ENCODE measurements around the gene NKX2-8.

NKX2-8 gene

GRCh38 chr14:36580141-36580855, 2.1 kb downstream of the NKX2-8 start:
- no peak for TF ChIP-seq CTCF (conservative IDR thresholded peaks at IDR 0.05)

GRCh38 chr14:36579573-36580140, 2.8 kb downstream of the NKX2-8 start:
- H3K27ac ChIP-seq = no peak overlapping the region
- no peak for TF ChIP-seq CTCF (conservative IDR thresholded peaks at IDR 0.05)

More at GRCh38 chr14:36580141-36580855, 2.1 kb downstream of the NKX2-8 start:
- peak overlapping the region; percentile 42; the same call in 1 of the 2 replicates for H3K27ac ChIP-seq

GRCh38 chr14:36579001-36579555, 3.3 kb downstream of the NKX2-8 start:
- no peak overlapping the region for H3K27ac ChIP-seq
- no peak for TF ChIP-seq CTCF (conservative IDR thresholded peaks at IDR 0.05)

- TF ChIP-seq CTCF (conservative IDR thresholded peaks at IDR 0.05) = no peak
- no peak overlapping the region for H3K27ac ChIP-seq
These were observed 12.3 kb downstream of the NKX2-8 start for GRCh38 chr14:36570065-36570464.

- H3K27ac ChIP-seq = no peak overlapping the region
- peak; percentile 93 for TF ChIP-seq CTCF (conservative IDR thresholded peaks at IDR 0.05)
These were observed 25.5 kb downstream of the NKX2-8 start for GRCh38 chr14:36556811-36557433.

- TF ChIP-seq CTCF (conservative IDR thresholded peaks at IDR 0.05) = no peak
- no peak overlapping the region for H3K27ac ChIP-seq
These were observed 26.2 kb downstream of the NKX2-8 start for GRCh38 chr14:36555998-36556743.

Data from VCaP (cell line).